Islet precursor cell (in vitro differentiated cells): Measurements from ENCODE around the gene FSTL4.

Experiments
- DNase-seq: peaks from one replicate; pipeline ENCODE4 v3.0.0-alpha.2; 2018

Gene FSTL4

GRCh38 chr5:133314086-133314485, 298.3 kb downstream of the FSTL4 start:
- no peak for DNase-seq

DNA sequence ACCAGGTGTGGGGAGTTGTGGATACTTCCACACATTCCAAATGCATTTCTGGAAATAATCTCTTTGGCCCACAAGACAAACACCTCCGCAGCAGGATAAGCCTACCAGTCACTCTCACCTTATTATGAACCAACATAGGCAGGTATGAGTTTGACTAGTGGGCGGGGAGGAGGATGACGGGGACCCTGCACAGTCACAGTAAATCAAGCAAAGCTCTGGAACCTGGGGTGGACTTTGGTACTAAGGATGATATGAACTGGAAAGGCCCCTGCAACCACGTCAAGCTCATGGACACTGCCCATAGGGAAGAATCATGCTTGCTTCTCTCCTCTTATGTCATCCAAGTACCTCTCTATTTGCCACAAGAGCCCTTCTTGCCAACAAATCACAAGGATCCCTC, 301.2 kb downstream of the FSTL4 start:
- DNase-seq = no peak

DNA sequence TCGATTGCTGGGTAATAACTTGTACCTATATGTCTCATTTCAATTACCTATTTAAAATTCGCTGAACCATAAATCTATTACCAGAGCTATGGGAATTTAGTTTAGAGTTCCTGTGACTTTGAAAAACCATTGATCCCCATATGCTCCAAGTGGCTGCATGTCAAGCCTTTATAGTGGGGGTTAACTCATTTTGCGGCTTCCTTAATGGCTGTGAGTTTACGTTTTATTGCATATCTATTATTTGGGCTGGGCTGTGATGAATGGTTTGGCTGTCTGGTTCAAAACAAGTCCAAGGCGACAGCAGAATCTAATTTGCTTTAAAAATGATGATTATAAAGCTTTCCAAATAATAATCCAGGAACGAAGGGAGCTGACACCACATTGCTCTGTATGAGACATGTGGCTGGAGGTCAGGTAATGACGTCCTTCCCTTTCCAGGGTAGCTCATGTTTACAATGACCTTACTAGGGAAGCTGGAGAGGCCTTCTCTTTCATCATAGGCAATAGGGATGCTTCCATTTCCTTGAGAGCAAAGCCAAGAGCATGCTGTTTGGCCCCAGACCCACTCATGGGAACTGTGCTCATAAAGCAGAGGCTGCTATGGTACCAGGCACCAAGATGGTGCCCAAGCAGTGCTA, 302.2 kb downstream of the FSTL4 start:
- DNase-seq = no peak

- no peak for DNase-seq
These were observed 303.1 kb downstream of the FSTL4 start for GRCh38 chr5:133309166-133309795.

DNA sequence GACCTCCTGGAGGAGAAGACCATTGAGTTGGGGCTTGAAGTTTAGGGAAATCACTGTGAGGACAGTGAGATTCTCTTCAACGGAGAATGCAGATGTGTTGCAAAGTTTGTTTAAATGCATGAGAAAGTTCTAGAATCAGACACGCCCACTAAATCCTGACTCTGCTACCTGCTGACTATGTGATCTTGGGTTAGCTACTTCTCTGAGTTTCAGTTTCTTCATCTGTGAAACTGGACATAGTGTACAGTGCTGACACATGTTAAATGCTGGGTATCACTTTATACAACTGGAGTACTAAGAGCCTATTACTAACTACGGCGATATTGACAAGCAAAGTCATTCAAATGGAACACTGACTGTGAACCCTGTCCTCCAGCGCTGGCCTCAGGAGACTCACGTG, 305.1 kb downstream of the FSTL4 start:
- DNase-seq = no peak

GRCh38 chr5:133304707-133305216, 307.6 kb downstream of the FSTL4 start:
- no peak for DNase-seq

DNA sequence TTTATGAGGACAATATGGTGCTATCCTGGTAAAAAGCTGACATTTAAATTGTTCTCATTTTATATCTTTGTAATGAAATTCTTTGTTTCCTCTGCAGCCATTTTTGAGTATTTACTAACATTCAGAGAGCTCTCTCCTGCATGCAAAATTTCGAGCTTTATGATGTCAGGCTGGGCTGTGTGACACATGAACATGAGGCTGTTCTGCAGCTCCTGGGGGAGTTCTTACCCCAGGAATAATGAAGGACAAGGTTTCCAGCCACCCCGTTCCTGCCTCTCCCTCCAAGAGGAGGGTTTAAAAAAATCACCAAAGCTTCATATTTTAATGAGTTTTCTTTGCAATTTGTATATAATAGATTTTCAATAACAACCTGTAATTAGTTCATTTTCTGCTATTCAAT, 308.2 kb downstream of the FSTL4 start:
- no peak for DNase-seq

- no peak for DNase-seq
These were observed 309.0 kb downstream of the FSTL4 start for GRCh38 chr5:133303298-133303697.

DNA sequence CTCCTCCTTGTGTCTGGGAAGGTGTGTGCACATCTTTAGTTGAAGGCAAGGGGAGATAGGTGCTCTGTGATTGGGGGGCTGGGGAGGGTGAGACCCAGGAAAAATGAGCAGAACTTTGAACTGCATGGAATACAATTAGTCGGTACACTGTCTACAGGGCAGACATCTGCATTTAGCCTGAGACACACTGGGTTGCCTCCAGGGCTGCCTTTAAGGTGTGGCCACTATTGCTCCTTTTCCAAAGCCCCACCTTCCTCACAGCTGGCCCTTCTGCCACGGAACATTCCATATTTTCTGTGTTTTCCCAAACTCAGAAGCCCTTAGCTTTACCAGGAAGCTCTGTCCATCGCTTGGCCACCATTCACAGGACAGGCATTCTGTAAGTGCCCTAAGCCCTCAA, 312.6 kb downstream of the FSTL4 start:
- no peak for DNase-seq

GRCh38 chr5:133299021-133299420, 313.3 kb downstream of the FSTL4 start:
- no peak for DNase-seq

- no peak for DNase-seq
These were observed 313.9 kb downstream of the FSTL4 start for GRCh38 chr5:133298447-133298846.

DNA sequence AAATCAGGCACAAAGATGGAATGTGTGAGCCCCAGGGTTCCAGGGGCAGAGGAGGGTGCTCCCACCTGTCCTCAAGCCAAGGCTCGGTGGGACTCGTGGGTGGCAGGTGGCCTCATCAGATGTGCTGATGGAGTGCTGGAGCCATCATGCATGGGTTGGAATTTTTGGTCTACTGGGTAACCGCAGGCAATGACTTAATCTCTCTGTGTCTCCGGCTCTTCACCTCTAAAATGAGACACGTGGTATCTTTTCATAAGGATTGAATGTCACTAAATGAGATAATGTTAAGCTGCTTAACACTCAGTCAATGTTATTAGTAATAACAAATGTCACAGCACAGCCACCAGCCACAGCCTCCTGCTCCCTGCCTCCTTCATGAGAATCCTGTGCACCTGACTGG, 315.0 kb downstream of the FSTL4 start:
- DNase-seq = no peak

DNA sequence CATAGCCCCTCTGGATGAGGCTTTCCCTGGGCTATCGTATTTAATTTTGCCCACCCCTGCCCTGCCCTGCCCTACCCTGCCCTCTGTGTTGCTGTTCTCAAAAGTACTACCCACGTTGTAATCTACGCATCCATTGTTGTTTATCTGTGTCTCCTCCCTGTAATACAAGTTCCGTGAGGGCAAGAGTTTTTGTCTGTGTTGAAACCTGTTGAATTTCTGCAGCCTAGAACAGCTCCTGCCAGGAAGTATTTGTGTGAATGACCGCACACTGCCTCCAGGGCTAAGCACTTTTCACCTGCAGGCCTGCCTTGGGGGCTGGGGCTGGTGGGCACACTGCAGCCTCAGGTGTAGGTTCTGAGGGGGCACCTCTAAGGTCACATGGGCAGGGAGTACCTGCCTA, 315.7 kb downstream of the FSTL4 start:
- no peak for DNase-seq

GRCh38 chr5:133295520-133295919, 316.8 kb downstream of the FSTL4 start:
- DNase-seq = no peak

DNA sequence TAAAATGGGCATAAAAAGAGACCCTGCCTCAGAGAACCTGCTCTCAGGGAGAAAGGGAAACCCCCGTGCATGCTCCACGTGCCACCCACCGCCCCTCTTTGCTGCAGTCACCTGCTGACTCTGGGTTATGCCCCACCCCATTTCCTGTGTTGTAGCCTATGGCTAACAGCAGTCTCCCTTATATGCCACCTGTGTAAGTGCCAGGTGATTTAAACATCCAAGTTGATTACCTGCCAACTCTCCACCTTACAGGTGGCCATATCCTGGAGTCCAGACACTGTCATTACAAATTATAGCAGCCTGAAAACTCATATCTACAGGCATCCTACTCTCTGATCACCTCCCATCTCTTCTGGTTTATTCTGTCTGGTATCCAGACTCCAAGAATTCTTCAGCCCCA, 318.0 kb downstream of the FSTL4 start:
- DNase-seq = no peak

DNA sequence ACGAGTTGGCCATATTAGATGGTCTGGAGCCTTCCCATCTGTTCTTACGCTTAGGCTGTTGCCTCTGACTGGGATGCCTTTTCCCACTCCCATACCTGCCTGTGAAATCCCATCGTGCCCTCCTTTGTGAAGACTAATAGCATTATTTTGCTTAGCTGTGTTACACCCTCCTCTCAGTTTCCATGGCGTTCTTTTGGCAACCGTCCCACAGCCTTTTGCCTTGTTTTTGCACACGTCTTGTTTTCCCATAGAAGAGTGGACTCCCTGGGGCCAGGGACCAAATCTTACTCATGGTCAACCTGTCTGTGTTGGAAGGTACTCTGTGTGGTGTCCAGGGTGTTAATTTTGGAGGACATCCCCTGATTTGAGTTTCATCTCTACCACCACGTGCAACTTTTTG, 318.4 kb downstream of the FSTL4 start:
- DNase-seq = no peak

DNA sequence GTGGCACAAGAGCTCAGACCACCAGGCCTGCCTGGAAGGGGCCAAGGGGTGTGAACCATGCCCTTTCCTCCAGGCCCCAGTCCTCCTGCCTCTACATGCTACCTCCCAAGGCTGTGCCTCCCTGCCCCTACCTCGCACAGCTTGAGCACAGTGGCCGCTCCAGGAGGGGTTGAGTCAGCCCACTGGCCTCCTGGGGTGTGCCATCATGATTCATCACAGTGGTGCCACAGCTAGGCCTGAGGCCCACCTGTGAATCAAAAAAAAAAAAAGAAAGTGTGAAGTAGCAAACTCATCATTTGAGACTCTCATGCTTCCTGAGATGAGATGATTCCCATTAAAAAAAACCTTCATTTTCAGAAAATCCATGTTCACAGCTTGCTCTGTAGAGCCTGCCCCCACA, 320.0 kb downstream of the FSTL4 start:
- no peak for DNase-seq

DNA sequence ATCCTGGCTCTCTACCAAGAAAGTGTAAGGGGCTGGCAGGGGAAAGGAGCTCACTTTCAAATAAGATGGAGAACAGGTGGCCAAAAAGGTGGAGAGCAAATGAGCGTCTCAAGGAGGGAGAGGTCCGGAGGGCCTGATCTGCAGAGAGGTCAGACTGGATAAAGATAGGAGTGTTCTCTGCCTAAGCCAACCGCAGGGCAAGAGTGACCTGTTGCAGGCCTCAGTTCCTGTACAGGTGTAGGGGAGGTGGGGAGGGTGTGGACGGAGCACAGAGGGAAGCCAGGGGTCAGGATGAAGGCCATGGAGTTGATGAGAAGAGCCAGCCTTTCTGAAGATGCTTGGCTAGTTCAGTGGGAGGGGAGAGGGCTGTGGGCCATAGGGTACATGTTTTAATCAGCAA, 320.8 kb downstream of the FSTL4 start:
- no peak for DNase-seq

- DNase-seq = no peak
These were observed 321.6 kb downstream of the FSTL4 start for GRCh38 chr5:133290669-133291240.

GRCh38 chr5:133289686-133290367, 322.5 kb downstream of the FSTL4 start:
- DNase-seq = no peak

DNA sequence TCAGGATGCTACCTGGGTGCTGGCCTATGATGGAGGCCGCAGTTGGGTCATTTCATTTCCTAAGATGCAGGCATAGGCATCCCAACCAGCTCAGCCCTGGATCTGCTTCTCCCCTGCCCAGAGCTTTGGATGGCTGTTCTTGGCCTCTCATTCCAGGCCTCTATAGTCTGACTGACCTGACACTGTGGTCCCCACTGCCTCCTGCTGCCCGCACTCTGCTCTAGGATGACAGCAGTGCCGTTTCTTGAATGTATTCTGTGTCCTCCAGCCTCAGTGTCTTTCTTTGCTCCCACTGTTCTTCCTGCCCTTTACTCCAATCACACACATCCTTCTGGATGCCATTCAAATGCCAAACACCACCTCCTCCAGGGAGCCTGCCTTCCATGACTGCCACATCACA, 324.8 kb downstream of the FSTL4 start:
- DNase-seq = peak; percentile 82

DNA sequence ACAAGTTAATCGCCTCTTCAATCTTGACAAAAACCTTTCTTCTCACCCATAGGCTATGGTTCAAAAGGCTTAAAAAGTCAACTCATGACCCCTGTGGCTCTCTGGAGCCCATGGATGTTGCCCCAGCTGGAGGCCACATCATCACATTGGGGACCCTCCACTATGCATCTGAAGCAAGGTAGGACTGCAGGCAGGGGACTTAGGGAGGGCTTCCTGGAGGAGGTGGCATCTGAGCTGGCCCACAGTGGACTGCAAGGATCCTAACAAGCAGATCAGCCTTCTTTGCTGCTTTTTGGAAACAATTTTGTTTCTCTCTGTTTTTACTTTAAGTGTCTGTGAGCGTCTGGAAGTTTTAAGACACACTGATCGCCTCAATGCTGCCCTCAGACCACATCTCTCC, 325.9 kb downstream of the FSTL4 start:
- DNase-seq = no peak

DNA sequence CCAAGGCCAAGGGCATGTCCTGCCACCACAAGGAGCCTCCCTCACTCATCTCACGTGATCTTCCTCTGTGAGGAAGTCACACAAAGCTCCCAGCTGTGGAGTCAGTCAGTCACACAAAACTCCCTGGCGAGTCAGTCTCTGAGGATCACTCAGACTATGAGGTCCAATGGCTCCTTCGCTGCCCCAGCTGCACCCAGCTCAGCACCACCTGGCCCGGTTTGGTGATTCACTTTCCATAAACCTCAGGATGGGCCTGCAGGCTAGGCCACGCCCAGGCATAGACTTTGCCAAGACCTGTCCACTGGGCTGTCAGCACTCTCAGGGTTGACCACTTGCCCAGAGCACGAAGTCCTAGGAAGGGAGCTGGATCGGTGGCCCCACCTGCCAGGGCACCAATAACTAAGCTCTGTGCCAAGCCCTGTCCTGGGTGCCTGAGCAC, 326.7 kb downstream of the FSTL4 start:
- DNase-seq = no peak

DNA sequence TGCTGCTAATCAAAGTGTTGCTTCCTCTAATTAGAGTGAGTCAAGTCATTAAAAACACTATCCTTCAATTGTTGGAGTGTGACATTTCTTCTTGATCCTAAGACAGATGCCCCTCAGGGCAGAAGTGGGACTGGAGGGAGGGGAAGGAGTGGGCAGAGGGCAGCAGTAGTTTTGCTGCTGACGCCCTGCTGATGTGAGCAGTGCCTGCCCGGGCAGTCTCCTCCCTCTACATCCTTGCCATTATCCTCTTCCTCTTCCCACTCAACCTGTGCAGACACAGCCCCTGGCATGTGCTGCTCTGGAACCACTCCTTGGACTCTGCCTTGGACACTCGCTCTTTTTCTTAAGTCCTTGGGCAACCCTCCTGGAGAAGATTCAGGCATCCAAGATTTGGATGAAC, 328.0 kb downstream of the FSTL4 start:
- DNase-seq = no peak
